NK-92 (cell line): Measurements from ENCODE around the gene MED27.
"Not testable (repeated sequence)": the region's sequence is repeated elsewhere in the genome, so short reads cannot be mapped to it uniquely, and the experiment has no call there.

Source experiments
- DNase-seq: peaks from one replicate; lab custom pipeline; 2025; ENCODE audit not compliant: unreplicated experiment; lab: John Stamatoyannopoulos, UW

The MED27 gene

GRCh38 chr9:131927091-131927490 lies 152.6 kb downstream of the MED27 start:
- no peak for DNase-seq

DNA sequence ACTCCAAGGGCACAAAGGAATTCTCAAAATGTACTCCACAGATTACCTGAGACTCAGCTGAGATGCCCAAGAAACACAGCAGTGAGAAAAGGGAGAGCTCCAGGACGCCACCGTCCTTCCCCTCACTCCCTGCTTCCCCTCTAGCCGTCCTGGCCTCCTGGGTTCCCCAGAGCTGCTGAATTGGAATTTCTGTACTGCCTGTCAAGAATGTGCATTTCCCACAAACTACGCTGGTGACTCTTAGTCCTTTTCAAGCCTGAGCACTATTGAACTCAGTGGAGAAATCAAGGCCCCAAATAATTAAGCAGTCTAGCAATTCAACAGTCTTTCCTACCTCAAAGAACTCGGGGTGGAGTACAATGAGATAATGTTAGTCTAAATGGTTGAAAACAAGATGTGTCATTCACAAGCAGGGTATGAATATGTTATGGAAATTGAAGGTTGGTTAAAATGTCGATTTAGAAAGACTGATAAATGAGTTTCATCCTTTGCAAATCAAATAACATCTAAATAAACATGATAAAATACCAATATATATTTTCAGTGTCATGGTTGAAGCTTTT lies 153.2 kb downstream of the MED27 start:
- no peak for DNase-seq

DNA sequence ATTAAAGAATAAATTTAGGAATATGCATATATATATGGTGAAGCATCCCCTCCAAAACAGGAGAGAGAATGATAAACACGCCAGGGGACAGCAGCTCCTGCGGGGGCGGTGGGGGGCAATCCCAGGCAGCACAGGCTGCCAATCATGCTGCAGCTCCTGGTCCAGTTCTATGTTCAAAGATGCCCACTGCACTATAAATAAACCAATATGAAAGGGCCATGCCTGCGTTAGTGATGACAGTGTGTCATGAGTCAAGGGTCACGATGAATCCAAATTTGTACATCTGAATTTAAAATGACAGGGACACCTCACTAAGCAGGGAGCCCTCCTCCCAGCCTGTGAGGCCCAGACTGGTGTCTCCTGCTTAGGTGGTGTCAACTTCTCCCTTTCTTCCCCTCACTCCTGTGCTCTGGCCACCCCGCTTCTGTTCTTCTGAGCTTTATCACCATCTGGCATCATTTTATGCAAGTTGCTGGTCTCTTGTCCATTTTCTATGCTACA lies 153.9 kb downstream of the MED27 start:
- DNase-seq = no peak

DNA sequence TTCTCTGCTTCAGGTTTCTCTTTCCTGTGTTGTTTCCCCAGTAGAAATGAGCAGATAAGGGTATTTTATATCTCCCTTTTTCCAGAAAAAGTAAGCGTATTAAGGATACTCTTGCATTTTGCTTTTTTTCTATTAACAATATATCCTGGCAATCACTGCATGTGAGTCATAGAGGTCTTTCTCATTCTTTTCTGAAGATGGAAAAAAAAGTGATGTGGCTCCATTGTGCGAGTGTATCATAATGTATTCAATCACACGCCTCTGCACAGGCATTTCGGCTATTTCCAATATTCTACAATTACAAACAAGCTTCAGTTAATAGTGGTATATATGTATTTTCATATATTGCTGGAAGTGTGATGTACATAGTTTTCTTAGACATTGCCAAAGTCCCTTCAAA lies 155.9 kb downstream of the MED27 start:
- DNase-seq = no peak

GRCh38 chr9:131923132-131923671 lies 156.5 kb downstream of the MED27 start:
- no peak for DNase-seq

DNA sequence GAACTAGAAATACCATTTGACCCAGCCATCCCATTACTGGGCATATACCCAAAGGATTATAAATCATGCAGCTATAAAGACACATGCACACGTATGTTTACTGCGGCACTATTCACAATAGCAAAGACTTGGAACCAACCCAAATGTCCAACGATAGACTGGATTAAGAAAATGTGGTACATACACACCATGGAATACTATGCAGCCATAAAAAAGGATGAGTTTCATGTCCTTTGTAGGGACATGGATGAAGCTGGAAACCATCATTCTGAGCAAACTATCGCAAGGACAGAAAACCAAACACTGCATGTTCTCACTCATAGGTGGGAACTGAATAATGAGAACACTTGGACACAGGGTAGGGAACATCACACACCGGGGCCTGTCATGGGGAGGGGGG lies 158.0 kb downstream of the MED27 start:
- not testable (repeated sequence) for DNase-seq

GRCh38 chr9:131919216-131919615 lies 160.5 kb downstream of the MED27 start:
- no peak for DNase-seq

- no peak for DNase-seq
Measured at GRCh38 chr9:131918481-131918880, 161.2 kb downstream of the MED27 start.

- no peak for DNase-seq
Measured at GRCh38 chr9:131917009-131917408, 162.7 kb downstream of the MED27 start.

- DNase-seq = no peak
Measured at GRCh38 chr9:131915181-131915580, 164.5 kb downstream of the MED27 start.

- DNase-seq = no peak
Measured at GRCh38 chr9:131912671-131913070, 167.0 kb downstream of the MED27 start.

- DNase-seq = no peak
Measured at GRCh38 chr9:131912069-131912468, 167.6 kb downstream of the MED27 start.

- no peak for DNase-seq
Measured at GRCh38 chr9:131910572-131910971, 169.1 kb downstream of the MED27 start.

DNA sequence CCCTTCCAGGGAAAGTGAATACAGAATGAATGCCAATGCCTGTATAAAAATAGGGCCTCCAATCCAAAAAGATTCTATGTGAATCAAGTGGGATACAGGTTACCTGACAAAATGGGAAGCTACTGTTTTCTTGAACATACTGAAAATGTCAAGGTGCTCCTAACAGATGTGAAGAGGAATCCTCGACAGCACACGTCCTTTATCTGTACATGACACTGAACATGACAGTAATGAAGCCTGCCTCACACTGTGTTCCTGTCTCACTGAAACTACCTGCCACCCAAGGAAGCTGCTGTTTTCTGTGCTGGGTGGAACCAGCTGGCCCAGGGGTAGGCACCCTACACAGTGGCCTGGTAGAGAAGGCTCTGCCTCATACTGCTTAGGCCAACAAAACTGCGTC lies 174.5 kb downstream of the MED27 start:
- DNase-seq = no peak

DNA sequence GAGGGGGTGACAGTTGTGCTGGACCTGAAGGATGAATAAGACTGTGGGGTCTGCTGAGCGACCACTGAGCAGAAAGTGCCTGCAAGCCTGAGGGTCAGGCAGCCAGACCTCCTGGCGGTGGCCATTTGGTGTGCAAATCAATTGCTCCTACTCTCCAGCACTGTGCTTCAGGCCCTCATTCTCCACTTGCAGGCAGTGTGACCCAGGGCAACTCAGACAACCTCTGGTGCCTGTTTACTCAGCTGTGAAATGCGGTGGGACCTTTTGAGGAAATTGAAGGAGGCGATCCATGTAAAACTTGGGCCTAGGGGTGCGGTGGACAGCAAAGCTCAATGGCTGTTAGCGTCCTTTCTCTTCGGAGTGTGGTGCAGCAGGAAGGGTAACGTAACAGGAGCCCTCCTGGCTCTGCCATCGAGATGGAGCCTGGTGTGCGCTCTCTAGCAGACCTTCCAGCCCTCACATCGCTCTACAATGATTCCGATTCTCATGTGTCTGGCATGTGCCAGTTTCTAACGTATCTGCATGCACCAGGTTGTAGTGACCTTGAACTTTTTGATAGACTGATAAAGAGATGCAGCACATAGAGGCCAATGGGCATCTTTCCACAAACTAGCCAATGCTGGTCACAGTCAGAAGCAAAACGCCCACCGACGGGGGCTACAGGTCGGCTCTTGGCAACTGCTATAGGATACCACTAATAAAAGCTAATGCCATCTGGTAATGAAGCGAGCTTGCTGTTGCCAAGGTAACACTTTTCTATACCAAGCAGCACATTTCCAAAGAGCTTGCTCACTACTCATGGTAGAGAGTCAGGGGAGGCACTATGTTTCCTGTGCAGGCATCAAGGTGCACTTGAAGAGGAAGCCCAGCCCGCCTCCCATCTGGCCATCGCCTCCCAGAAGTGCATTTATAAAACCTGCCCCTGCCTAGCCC lies 180.1 kb downstream of the MED27 start:
- no peak for DNase-seq

- DNase-seq = no peak
Measured at GRCh38 chr9:131892902-131893500, 186.7 kb downstream of the MED27 start.

GRCh38 chr9:131892162-131892707 lies 187.4 kb downstream of the MED27 start:
- DNase-seq = no peak

DNA sequence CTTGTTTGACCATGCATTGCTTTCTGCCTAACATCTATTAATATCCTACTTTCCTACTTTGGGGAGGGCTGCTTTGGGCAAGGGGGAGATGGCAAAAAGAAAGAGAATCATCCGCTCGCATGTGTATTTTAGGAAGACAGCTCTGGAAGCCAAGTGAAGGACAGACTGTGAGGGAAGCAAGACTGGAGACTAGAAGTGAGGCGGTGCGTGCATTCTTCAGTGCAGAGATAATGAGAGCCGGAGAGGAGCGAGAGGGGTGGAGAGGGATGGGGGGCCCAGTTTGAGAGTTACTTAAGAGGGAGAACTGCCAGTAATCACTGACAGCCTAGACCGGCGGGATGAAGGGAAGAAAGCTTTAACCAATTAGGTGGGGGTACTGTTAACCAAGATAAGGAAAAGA lies 188.1 kb downstream of the MED27 start:
- no peak for DNase-seq

- no peak for DNase-seq
Measured at GRCh38 chr9:131889437-131890251, 190.0 kb downstream of the MED27 start.

GRCh38 chr9:131888923-131889322 lies 190.7 kb downstream of the MED27 start:
- no peak for DNase-seq

- DNase-seq = no peak
Measured at GRCh38 chr9:131887680-131888079, 192.0 kb downstream of the MED27 start.
